Raji (cell line): ENCODE results near the gene ZIC4.

Experiments used
- POLR2A ChIP-seq: IDR thresholded peaks from 2 replicates; pipeline ENCODE4 v1.6.1; 2011; ENCODE audit warnings: low read depth, low read length, control low read depth; ENCODE audit not compliant: insufficient read depth

The ZIC4 gene

DNA sequence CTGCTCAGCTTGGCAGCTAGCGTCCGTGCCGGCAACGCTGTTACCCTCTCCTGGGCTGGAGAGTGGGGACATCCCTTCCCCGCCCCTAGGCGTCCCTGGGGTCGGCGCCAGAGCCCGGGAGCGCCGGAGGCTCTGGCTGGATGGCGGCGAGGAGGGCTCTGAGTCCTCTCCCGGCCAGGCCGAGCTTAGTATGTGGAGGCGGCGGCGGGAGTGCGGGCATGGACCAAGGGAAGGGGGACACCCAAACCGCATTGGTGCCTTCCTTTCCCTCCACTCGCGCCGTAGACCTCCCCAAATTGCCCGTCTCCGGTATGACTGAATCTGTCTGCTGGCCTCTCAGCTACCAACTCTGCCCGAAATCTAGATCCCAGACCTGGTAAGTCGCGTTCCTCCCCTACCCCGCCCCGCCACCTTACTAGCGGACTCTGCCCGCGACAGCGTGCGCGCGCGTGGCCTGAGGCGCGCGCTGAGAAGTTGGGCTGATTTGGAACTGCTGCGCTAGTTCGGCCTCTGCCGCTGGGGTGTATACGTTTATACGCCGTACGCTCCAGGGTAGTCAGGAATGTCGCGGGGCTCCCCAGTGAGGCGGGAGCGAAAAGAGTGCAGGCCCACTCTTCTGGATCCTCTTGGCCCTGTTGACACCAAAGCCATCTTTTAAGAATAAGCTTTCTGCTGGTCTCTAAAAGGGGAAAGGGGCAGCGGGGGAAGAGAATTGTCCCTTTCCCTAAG, 15.0 kb upstream of the ZIC4 start:
- TF ChIP-seq POLR2A, result no peak

DNA sequence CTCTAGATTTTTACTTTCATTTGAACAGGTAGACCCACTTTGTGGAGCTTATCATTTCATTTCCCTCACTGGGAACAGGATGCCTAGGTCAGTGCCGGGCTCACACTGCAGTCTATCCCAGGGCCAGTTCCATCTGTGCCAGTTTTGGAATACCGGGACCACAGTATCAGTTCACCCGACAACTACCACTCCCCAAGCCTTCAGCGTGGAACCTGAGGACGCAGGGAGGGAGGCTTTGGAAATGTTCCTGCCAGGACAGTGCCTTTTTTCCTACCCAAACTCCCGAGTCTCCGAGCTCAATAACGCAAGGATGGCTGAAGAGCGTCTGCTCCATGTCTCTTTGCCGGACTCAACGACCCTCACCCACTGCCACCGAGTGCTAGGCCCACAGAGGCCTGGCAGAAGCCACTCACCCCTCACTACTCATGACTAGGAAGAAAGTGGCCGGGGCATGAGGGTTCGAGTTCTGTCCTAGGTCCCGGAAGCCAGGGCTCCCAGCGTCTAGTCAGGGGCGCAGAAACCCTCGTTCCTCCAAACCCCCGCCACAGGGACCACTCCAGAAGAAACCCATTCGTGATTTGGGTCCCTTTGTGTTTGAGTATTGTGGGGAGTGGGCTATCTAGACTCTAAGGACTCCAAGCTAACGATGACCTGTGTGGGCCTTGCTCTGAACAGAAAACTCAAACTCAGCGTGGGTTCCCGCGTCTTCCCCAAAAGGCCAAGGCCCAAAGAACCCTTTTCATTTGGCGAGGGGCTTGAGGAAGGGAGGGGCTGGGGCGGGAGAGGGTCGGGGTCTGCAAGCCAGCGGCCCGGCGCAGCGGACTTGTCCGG, 14.2 kb upstream of the ZIC4 start:
- no peak for TF ChIP-seq POLR2A

DNA sequence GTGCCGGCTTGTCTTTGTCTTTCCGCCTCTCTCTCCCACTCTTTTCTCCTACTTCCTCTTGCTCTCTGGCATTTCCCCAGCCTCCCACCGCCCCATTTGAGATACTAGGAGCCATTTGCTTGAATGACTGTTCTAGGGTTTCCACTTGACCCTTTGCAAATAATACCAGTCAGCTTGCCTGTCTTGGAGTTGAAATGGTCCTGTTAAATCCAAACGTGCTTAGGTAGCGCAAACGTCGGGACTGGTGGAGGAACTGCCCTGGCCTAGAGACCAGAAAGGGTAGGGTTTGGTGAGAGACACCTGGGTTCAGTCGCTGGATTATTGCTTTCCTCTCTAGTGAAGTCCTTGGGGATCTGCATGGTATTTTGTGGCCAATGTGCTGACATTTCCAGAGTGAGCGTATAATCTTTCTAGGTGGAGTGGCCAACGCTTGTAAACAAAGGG, 13.5 kb upstream of the ZIC4 start:
- no peak for TF ChIP-seq POLR2A

DNA sequence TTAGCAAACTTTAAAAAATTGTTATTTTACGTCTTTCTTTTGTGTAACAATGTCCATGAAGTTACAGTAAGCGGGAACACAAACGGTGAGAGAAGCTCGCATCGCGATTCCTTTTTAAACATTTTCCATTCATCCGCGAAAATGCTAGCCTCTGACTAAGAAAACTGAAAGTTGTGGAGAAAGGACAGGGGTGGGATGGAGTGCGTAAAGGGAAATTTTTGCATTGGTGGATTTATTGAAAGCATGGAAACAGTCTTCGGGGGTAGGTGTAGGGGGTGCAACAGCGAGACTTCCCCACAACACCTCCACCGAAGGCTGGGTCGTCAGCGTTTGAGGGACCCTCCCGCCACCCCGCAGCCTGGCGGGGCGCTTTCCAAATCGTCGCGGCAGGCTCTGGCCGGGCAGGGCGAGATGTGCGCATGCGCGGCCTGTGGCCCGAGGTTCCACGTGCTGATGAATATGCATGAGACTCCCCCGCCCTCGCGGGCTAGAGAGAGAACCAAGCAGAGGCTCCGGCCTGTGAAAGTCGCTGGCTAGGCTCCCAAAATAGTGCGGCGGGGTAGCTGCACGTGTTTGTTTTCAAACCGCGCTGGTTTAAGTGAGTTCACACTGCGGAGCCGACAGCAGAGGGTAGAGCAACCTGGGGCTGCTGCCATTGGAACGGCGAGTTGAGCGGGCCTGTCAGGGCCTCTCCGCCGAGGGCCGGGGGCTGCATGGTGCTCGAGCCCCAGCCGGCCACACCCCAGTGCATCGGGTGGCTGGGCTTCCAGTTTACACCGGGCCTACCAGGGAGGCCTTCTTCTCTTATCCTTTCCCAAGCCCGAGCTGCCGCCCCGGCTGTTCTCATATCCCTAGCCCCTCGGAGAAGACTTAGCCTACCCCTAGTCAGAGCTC, 12.7 kb upstream of the ZIC4 start:
- TF ChIP-seq POLR2A, result no peak

DNA sequence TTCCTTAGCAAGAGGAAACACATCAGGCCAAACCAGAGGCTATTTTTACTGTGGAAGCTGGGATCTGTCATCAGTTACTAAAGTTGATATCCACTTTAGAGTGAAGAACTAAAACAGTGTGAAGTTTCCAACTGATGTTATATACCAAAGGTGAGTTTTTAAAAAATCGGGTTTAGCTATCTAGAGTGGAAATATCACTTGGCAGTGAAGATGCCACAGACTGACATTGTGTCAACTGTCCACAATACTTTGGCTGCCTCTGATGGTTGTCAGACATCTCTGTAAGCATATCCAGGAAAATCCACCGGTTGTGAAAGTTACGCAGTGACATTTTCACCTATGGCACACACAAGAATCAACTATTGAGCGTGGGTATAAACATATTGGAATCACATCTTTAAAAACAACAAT, 12.0 kb upstream of the ZIC4 start:
- no peak for TF ChIP-seq POLR2A

DNA sequence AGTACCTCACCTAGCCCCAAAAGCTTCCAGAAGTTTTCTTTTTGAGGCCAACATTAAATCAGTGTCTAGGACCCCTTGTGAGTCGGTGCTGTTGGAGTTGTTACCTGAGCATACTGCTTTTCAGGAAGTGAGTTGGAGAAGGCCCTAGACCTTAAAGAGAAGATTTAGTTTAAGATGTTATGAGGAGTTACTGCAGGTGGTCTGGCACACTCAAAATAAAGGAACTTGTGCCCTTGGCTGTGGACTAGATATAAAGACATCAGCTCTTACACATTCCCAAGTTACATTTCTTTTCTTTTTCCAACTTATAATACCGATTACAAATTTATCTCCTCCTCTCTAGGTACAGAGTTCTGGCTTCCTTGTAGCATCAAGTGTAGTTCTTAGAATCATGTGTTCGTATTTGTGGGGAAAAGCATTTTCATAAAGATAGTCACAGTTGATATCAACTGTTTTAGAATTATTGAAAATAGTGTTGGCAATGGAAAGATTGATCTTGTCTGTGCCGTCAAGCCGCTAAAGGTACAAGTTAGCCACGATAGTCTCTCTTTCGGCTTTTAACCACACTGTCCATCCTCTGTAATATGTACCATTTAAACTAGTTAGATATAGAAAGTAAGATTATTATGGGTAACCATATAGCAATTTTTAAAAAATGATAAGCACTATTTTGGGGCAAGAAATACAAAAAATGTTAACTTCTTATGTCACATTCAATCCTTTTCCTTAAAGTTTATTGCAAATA, 11.4 kb upstream of the ZIC4 start:
- TF ChIP-seq POLR2A, result no peak

DNA sequence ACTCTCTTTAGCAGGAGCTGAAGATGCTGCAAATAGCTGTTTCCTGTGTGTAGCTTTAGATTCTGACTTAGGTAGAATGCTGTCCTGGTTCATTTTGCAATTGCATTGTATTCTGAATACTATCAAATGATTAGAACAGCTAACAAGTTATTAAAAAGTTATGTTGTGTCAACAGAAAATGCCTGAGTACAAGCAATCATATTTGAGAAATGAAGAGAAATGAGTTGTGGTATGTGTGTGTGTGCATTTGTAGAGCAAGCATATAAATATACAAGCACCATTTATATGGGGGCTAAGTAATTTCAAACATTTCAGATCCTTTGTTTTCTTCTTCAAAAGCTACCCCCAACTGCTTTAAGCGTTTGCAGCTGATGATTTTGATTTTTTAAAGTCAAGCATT, 10.6 kb upstream of the ZIC4 start:
- TF ChIP-seq POLR2A, result no peak

DNA sequence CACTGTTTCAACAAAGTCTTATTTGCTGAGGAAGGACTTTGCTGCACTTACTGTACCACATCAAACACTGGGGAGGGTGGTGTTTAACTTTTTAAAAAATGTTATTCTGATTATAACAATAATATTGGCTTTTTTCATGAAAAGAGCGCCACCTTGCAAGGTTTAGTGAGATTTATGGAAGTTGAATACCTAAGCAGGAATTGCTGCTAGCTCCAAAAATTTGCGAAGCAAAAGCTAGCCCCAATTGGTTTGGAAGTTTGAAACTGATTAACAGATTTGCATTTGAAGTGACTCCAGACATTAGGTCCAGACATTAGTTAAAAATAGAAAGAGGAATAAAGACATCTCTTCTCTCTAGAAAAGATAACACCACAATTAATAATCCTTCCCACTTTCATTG, 9.5 kb upstream of the ZIC4 start:
- TF ChIP-seq POLR2A, result no peak

DNA sequence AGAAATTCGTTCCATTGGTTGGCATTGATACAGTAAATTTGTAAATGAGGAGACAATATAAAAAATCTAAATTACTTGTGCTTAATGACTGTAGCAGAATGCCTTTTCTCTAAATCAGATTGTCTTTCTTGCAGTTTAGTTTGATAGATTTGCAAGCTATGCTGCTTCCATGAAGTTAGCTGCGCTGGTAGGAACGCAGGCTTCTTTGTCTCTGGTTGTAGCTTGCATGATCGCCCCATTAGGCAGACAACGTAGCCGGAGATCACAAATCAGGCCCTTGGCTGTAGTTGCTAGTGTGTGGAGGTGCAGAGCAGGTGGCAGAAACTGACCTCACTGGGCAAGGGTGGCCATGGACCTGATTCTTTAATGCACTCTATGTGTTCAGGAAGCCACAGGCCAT, 8.9 kb upstream of the ZIC4 start:
- no peak for TF ChIP-seq POLR2A

DNA sequence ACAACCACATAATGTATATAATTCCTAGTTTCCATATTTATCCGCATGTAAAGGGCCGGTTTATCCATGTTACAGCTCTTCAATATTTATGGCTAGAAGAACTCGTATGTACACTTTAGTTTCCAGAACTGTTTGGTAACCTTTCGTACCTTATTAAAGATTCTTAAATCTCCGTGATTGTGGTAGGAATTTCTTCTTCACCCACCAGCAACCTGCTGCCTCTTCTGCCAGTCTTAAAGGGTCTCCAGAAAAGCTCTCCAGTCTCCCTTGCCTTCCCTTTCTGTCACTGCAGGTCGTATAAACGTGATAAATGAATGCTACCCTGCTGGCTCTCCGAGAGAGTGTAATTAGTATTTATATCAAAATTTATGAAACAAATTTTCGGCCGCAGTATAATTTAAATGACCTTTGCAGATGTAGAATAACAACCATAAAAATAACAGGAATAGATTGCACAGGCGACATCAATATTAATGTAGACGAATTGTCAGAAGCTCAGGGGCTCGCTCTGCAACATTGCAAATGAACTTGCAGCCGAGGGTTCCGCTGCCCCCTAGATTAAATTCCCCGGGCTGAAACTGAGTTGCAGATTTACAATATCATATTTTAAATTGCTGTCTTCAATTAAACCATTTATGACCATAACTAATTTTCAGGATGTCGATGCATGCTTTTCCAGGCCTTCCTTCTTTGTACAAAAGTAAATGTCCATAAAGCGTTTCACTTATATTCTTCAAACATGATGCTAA, 8.2 kb upstream of the ZIC4 start:
- TF ChIP-seq POLR2A, result no peak

DNA sequence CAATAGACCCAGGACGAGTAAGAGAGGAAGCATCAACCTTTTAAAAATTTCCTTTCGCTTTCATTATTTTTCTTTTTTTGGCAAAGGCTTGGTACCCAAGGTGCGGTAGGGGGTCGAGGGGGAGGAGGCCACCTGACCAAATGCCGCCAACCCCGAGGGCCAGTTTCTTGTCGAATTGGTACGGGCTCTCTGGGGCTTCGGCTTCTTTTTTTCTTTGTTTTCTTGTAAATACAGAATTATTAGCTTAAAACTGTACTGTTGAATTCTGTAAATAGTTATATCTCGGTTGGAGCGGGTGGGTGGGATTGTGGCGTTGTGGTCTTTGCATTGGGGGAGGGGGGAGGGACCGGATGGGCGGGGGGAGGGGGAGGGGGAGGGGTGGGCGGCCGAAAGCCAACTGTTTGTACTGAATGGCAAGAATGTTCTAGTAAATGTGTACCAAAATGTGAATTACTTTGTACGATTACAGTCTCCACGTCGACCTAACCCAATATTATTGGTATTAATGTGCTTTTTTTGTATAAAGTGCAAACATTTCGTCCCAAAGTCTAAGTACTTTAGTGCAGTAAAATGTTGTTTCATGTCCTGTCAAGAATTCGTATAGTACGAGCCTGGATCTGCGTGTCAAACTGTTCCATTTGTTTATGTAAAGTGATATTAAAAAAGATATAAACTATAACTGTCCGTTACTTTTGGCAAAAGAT, 7.5 kb upstream of the ZIC4 start:
- no peak for TF ChIP-seq POLR2A

DNA sequence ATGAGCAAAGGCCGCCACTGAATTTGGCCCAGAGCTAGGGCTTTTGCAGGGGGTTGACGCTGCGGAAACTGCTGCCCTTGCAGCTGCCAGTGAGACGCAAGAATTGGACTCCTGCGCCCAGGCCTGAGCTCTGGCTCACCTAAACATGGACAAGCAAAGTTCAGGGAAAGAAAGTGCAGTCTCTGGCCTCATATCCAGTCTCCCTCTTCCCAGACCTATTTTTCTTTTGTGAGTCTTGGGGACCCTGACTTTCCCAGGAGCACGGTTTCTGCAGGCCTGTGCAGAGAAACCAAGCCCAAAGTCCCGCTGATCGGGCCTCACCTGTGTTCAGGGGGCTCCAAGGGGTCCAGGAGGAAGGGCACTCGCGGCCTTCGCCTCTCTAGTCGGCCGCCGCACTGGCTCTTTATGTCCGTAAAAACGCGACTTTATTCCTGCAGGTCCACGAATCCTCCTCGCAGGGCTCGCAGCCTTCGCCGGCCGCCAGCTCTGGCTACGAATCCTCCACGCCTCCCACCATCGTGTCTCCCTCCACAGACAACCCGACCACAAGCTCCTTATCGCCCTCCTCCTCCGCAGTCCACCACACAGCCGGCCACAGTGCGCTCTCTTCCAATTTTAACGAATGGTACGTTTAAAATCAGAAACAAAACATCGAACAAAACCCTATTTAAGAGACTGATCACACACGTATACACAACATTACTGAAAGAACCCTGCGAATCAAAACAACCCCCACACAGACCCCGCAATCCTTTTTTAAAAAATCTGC, 6.8 kb upstream of the ZIC4 start:
- no peak for TF ChIP-seq POLR2A

DNA sequence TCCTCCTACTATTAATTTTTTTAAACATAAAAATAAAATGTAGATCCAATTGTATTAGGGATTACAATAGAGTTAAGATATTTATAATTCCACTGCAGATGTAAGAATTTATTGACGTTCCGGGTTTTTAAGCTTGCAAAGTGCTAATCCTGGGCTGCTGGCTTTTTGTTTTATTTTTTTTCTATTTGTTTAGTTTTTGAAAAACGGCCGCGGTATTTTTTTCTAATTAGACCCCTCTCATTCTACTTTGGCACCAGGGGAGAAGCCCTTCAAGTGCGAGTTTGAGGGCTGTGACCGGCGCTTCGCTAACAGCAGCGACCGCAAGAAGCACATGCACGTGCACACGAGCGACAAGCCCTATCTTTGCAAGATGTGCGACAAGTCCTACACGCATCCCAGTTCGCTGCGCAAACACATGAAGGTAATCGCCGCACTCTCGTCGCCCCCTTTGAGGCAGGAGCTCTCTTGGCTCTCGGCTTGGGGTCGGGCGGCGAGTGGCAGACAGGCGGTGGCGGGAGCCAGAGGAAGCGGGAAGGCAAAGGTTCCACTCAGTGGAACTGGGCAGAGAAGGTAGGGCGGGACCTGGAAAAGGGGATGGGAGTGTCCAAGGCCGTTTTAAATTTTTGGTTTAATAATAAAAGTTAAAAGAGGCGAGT, 6.0 kb upstream of the ZIC4 start:
- TF ChIP-seq POLR2A, result no peak

DNA sequence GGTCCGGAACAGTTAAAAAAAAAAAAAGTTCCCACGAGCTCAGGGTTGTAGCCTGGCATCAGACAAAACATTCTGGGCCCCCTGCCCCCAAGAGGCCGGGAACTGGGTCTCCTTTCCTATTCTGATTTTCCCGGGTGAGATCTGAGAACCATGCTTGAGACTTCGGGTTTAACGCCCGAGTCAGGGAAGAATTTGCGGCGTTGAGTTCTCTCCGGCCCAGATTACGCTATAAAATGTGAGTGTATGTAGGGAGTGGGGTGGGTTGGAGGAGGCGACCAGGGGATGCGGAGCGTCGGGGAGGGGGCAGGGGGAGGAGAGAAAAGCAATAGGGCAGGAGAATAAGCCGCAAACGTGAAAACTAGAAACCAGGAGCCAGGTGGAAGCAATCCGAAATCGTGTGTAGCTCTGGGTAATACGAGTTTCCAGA, 5.5 kb upstream of the ZIC4 start:
- no peak for TF ChIP-seq POLR2A
